Fibroblast of villous mesenchyme (primary cell): ENCODE data around the gene GALNT10. TPM values are rescaled to one million over a fixed set of nuclear protein-coding genes. Genes with fewer than 3 reads are reported as not detected.

Source experiments
- DNase-seq: peaks from one replicate; pipeline ENCODE4 v3.0.0-alpha.2; 2010; ENCODE audit warnings: low read depth
- H3K4me3 ChIP-seq: 2 replicates; pipeline ENCODE4 v1.5.1; 2011; ENCODE audit warnings: low read depth, mild to moderate bottlenecking, low read length
- total RNA-seq: library from RNA; depleted of rRNA; stranded (reverse); fragments of >200 nt; gene quantifications from 2 replicates; pipeline ENCODE4 v1.2.3, GENCODE V29; 2012
- TF ChIP-seq, protein P1 (sequence below): IDR thresholded peaks from 2 replicates; pipeline ENCODE4 v1.5.1; 2012; ENCODE audit warnings: low read depth, mild to moderate bottlenecking, low read length; ENCODE audit not compliant: insufficient read depth

The GALNT10 gene
- total RNA-seq, 1 donor, result 40.6 TPM

- TF ChIP-seq, protein P1, sequence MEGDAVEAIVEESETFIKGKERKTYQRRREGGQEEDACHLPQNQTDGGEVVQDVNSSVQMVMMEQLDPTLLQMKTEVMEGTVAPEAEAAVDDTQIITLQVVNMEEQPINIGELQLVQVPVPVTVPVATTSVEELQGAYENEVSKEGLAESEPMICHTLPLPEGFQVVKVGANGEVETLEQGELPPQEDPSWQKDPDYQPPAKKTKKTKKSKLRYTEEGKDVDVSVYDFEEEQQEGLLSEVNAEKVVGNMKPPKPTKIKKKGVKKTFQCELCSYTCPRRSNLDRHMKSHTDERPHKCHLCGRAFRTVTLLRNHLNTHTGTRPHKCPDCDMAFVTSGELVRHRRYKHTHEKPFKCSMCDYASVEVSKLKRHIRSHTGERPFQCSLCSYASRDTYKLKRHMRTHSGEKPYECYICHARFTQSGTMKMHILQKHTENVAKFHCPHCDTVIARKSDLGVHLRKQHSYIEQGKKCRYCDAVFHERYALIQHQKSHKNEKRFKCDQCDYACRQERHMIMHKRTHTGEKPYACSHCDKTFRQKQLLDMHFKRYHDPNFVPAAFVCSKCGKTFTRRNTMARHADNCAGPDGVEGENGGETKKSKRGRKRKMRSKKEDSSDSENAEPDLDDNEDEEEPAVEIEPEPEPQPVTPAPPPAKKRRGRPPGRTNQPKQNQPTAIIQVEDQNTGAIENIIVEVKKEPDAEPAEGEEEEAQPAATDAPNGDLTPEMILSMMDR, result no peak
- no peak for DNase-seq
- no peak overlapping the region for H3K4me3 ChIP-seq
Measured at GRCh38 chr5:154349626-154350264, 159.2 kb downstream of the GALNT10 start.

DNA sequence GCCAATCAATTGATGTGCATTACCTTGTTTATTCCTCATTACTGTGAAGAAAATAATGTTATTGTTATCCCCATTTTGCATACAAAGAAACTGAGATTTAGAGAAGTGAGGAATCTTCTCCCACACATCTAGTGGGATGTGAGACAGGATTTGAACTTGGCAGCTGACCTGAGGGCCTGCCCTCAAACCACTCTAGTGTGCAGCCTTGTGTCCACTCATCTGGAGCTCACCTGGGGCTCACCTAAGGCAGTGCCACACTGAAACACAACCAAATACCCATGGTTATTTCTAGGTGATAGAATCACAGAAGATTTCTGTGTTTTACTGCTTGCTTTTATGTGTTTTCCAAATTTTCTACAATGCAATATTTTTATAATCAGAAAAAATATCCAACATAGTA, 160.6 kb downstream of the GALNT10 start:
- TF ChIP-seq, protein P1, result no peak
- no peak for DNase-seq
- H3K4me3 ChIP-seq, result no peak overlapping the region

DNA sequence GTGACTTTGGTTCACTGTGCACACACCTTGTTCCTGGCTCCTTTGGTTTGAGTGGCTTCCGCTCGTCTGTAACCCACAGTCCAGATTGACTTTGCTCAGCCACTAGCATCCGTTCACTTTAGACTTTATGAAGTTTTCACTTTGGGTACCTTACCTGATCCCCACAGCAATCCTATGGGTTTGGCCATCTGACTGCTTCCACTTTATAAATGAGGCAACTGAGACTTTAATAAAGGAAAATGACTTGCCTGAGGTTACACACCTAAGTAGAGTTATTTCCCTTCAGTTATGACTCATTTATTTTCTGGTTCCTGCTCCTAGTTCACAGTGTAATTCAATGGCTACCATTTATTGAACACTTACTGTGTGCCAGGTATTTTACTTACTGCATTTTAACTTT, 161.0 kb downstream of the GALNT10 start:
- no peak for DNase-seq
- TF ChIP-seq, protein P1, result no peak
- H3K4me3 ChIP-seq, result no peak overlapping the region

DNA sequence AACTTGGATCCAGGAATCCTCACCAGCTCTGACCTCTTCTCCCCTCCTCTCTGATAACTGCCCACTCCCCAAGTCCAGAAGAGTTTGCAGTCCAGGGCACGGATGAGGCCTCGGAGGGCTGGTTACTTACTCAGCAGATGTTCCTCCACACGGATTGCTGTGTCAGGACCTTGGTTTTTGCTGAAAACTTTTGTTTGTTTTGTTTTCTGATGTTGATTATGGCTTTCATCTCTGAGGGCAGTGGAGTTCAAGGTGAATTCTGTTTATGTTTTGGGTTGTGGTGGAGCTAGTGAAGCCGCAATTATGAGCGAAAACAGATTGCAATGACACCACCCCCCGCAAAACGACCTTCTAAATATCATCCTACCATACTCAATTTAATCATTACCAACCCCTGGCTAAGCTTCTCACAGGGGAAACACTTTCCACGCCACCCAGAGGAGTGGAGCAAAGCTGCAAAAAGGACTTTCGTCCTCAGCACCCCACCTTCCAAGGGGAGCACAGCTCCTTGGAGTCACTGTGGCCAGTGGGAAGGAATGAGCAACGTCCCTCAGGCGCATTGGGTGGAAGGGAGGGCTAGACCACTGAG, 162.5 kb downstream of the GALNT10 start:
- no peak overlapping the region for H3K4me3 ChIP-seq
- peak; percentile 29 for DNase-seq

DNA sequence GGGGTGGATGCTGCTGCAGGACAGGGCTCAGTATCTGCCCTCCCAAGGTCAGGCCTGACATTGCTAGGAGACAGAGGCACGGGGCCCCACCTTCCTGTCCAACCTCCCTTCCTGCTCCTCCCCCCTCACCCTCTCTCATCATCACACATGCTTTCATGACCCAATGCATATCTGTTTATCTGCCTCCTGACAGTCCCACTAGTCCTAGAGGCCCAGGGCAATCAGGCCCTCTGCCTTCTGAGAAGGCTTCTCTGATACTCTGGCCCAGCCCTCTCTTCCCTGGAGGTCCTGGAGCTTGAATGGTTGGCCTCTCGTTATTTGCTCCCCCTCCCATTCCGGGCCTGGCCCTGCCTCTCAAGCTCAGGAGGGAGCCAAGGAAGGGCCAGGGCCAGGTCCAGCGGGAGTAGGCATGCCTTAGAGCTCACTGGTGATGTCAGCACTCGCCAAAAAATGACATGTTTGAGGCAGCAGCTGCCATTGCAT, 164.6 kb downstream of the GALNT10 start:
- TF ChIP-seq, protein P1, result no peak
- H3K4me3 ChIP-seq, result no peak overlapping the region
- DNase-seq, result no peak

More for the DNA sequence above, 162.5 kb downstream of the GALNT10 start:
- TF ChIP-seq, protein P1, result no peak

DNA sequence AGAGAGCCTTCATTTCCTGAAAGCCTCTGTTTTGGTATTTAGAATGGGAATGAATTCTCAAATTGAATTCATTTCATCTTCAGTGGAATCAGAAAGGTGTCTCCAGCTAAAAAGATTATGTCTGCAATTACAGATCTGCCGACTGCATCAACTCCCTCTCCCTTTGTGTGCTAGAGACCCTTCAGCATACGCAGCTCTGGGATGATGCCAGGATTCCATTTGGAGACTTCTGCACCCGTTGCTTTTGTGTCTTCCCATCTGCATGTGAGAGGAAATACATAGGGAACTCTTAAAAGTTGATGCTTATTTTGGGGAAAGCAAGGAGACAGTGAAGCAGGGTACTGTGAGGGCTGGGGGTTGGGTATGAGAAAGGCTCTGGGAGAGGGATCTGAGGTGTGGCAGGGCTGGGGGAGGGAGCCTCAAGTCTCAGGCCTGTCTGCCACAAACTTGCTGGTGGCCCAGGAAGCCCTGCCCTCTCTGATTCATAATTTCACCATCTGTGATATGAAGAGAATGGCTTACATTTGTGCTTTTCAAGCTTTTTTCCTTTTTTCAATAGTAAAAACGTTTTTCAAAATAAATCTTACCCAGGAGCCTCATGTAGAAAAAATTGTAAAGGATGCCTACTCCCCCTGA, 165.6 kb downstream of the GALNT10 start:
- peak; percentile 21 for DNase-seq
- no peak overlapping the region for H3K4me3 ChIP-seq
- TF ChIP-seq, protein P1, result no peak
